ENCODE measurements around the gene ANKRD55.

DNA sequence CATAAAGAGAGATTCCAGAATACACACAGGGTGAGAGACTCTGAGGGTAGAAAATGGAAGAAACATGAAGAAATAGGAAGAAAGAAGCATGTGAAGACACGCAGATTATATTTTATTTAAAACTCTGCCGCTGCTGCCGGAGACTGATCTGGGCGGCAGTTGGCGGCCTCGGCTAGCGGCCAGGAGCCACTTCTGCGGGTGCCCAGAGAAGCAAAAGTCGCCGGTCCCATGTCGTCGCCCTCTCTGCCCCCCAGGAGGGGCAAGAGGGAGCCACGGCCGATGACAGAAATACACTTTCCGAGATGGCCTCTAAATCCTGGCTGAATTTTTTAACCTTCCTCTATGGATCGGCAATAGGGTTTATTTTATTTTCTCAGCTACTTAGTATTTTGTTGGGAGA is 40.9 kb downstream of the ANKRD55 start:
- TF ChIP-seq, protein P1, sequence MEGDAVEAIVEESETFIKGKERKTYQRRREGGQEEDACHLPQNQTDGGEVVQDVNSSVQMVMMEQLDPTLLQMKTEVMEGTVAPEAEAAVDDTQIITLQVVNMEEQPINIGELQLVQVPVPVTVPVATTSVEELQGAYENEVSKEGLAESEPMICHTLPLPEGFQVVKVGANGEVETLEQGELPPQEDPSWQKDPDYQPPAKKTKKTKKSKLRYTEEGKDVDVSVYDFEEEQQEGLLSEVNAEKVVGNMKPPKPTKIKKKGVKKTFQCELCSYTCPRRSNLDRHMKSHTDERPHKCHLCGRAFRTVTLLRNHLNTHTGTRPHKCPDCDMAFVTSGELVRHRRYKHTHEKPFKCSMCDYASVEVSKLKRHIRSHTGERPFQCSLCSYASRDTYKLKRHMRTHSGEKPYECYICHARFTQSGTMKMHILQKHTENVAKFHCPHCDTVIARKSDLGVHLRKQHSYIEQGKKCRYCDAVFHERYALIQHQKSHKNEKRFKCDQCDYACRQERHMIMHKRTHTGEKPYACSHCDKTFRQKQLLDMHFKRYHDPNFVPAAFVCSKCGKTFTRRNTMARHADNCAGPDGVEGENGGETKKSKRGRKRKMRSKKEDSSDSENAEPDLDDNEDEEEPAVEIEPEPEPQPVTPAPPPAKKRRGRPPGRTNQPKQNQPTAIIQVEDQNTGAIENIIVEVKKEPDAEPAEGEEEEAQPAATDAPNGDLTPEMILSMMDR (conservative IDR thresholded peaks at IDR 0.05; ENCODE audit: low read depth, low read length): no peak
- TF ChIP-seq EZH2 (IDR thresholded peaks at IDR 0.05; ENCODE audit: low read length, unreplicated experiment): no peak
